HepG2 (cell line): ENCODE measurements around the gene PDZD7. TPM values are rescaled to one million over a fixed set of nuclear protein-coding genes. Genes with fewer than 3 reads are reported as not detected.

Source experiments
- ATAC-seq: fragments of 200-7000 bp; cut with Tn5 transposase; 3 replicates; pipeline ENCODE4 v1.9.1; 2020; ENCODE audit warnings: mild to moderate bottlenecking, moderate library complexity
- BruUV-seq: library from RNA; stranded (reverse); fragments of 400-500 nt; replicated peaks from 2 replicates; lab custom pipeline; 2021; lab: Mats Ljungman, UMichigan
- CTCF ChIA-PET: fragments of 300-600 bp; formaldehyde crosslinking; extraction: SDS; loops from one replicate; lab custom pipeline; 2021; ENCODE audit warnings: low total read pairs, inconsistent platforms, low intra/inter-chr PET ratio; lab: Yijun Ruan, JAX
- POLR2A ChIA-PET: fragments of 350-600 bp; sonication (Branson Sonifier 250); formaldehyde crosslinking; loops from one replicate; lab custom pipeline; 2020; ENCODE audit warnings: antibody characterized with exemption, inconsistent platforms; lab: Yijun Ruan, JAX
- DNase-seq: peaks from one replicate; pipeline ENCODE4 v3.0.0-alpha.2; 2015; ENCODE audit warnings: low spot score
- FAIRE-seq: peaks from 3 replicates; lab custom pipeline; 2011; peaks lifted over from hg19 to GRCh38; lab: Jason Lieb, UNC
- H2AFZ ChIP-seq: one replicate; pipeline ENCODE4 v1.6.1; 2011; ENCODE audit warnings: low read length, inconsistent platforms
- H3K27ac ChIP-seq: fragments of 300-600 bp; 3 replicates; pipeline ENCODE4 v1.8.0; 2011; ENCODE audit warnings: mixed run types, mild to moderate bottlenecking, mixed read lengths, low read length, inconsistent platforms; ENCODE audit not compliant: insufficient read depth; ENCODE audit errors: extremely low read length
- H3K27me3 ChIP-seq, 2 experiments: fragments of 200-600 bp in 1 of 2; 2 replicates in 1 of 2; 3 replicates in 1 of 2; pipeline versions ENCODE4 v1.6.0 to v1.8.0; 2011; ENCODE audit warnings: low read length in 2 of 2, mild to moderate bottlenecking in 2 of 2, moderate library complexity in 2 of 2, inconsistent platforms in 1 of 2; ENCODE audit not compliant: insufficient read depth in 2 of 2, control insufficient read depth in 1 of 2
- H3K36me3 ChIP-seq, 2 experiments: fragments of 200-600 bp in 1 of 2; replicated peaks in 1 of 2; 2 replicates in 1 of 2; 3 replicates in 1 of 2; pipeline versions ENCODE4 v1.5.1 to v1.8.0; 2011; ENCODE audit warnings: low read length in 2 of 2, inconsistent platforms in 1 of 2; ENCODE audit not compliant: insufficient read depth in 2 of 2, control insufficient read depth in 1 of 2
- H3K4me1 ChIP-seq: 2 replicates; pipeline ENCODE4 v1.5.1; 2012; ENCODE audit warnings: low read length, inconsistent platforms; ENCODE audit not compliant: insufficient read depth
- H3K4me2 ChIP-seq: 2 replicates; pipeline ENCODE4 v1.6.0; 2011; ENCODE audit warnings: low read depth, low read length, inconsistent platforms
- H3K4me3 ChIP-seq, 3 experiments: fragments of 200-600 bp in 1 of 3; sonication (generic), shearing (Covaris generic) in 1 of 3; replicated peaks in 1 of 3; 2 replicates each; pipeline ENCODE4 v1.5.1; 2011 to 2016; ENCODE audit warnings: low read length in 3 of 3, inconsistent platforms in 2 of 3, low read depth in 2 of 3, mild to moderate bottlenecking in 2 of 3, control low read depth in 1 of 3, mixed read lengths in 1 of 3; ENCODE audit not compliant: insufficient read depth in 1 of 3
- H3K79me2 ChIP-seq: one replicate; pipeline ENCODE4 v1.6.1; 2011; ENCODE audit warnings: low read length, inconsistent platforms; ENCODE audit not compliant: insufficient read depth
- H3K9ac ChIP-seq: 2 replicates; pipeline ENCODE4 v1.6.0; 2011; ENCODE audit warnings: mild to moderate bottlenecking, low read depth, low read length, inconsistent platforms; ENCODE audit not compliant: insufficient read depth
- H3K9me3 ChIP-seq: 2 replicates; pipeline ENCODE4 v1.5.1; 2012; ENCODE audit warnings: mild to moderate bottlenecking, low read length
- H4K20me1 ChIP-seq: 2 replicates; pipeline ENCODE4 v1.6.0; 2011; ENCODE audit warnings: inconsistent platforms, mild to moderate bottlenecking, low read length, moderate library complexity; ENCODE audit not compliant: insufficient read depth
- EP300 ChIP-seq, 3 experiments: sonication (generic) in 1 of 3; formaldehyde crosslinking in 1 of 3; IDR thresholded peaks; 2 replicates each; pipeline versions ENCODE4 v1.5.1 to v1.6.1; 2011 to 2020; ENCODE audit warnings: low read depth in 2 of 3, low read length in 2 of 3, borderline replicate concordance in 1 of 3, improper control_type of control experiment in 1 of 3, mild to moderate bottlenecking in 1 of 3, missing genetic modification reagents in 1 of 3, moderate library complexity in 1 of 3
- GZF1 ChIP-seq: sonication (generic); formaldehyde crosslinking; IDR thresholded peaks from 2 replicates; pipeline ENCODE4 v1.5.1; 2020; ENCODE audit warnings: mild to moderate bottlenecking, missing genetic modification reagents
- HNRNPLL ChIP-seq: fragments of 200-400 bp; formaldehyde crosslinking; IDR thresholded peaks from 2 replicates; pipeline ENCODE4 v1.6.1; 2017; ENCODE audit warnings: mild to moderate bottlenecking, low read depth, low read length; ENCODE audit not compliant: poor library complexity, severe bottlenecking
- HOXA7 ChIP-seq: sonication (generic); formaldehyde crosslinking; IDR thresholded peaks from 2 replicates; pipeline ENCODE4 v1.8.1; 2022; ENCODE audit warnings: mild to moderate bottlenecking, missing genetic modification reagents, moderate library complexity
- PITX1 ChIP-seq: sonication (generic); formaldehyde crosslinking; IDR thresholded peaks from 2 replicates; pipeline ENCODE4 v1.5.1; 2020; ENCODE audit warnings: mild to moderate bottlenecking, missing genetic modification reagents
- RBFOX2 ChIP-seq: fragments of 200-400 bp; formaldehyde crosslinking; IDR thresholded peaks from 2 replicates; pipeline ENCODE4 v1.6.1; 2017; ENCODE audit warnings: low read depth, mild to moderate bottlenecking, low read length
- ZBTB43 ChIP-seq: sonication (generic); formaldehyde crosslinking; conservative IDR thresholded peaks from 2 replicates; pipeline ENCODE4 v1.4.0; 2020; ENCODE audit warnings: missing genetic modification reagents
- ZNF24 ChIP-seq: fragments of 450-650 bp; IDR thresholded peaks from 2 replicates; pipeline ENCODE4 v1.6.1; 2017; ENCODE audit warnings: antibody characterized with exemption, mild to moderate bottlenecking
- ZNF383 ChIP-seq: sonication (generic); formaldehyde crosslinking; IDR thresholded peaks from 2 replicates; pipeline ENCODE4 v1.4.0; 2020; ENCODE audit warnings: missing genetic modification reagents, mild to moderate bottlenecking, borderline replicate concordance
- ZNF589 ChIP-seq: sonication (generic); formaldehyde crosslinking; conservative IDR thresholded peaks from 2 replicates; pipeline ENCODE4 v1.8.0; 2022; ENCODE audit warnings: mild to moderate bottlenecking, moderate library complexity, missing genetic modification reagents
- ZNF616 ChIP-seq: sonication (generic); formaldehyde crosslinking; IDR thresholded peaks from 2 replicates; pipeline ENCODE4 v1.5.0; 2020; ENCODE audit warnings: low read depth, mild to moderate bottlenecking, missing genetic modification reagents
- ZNF788 ChIP-seq: sonication (generic); formaldehyde crosslinking; IDR thresholded peaks from 2 replicates; pipeline ENCODE4 v1.5.0; 2020; ENCODE audit warnings: mild to moderate bottlenecking, missing genetic modification reagents, borderline replicate concordance
- ZNF850 ChIP-seq: sonication (generic); formaldehyde crosslinking; conservative IDR thresholded peaks from 2 replicates; pipeline ENCODE4 v1.9.0; 2021; ENCODE audit warnings: mild to moderate bottlenecking, missing genetic modification reagents
- WGBS: methylation state at CpG from one replicate; pipeline ENCODE4 v1.1.6; 2017; ENCODE audit warnings: low lambda C conversion rate; 5-methylcytosine and 5-hydroxymethylcytosine counted together
- in situ Hi-C: cut with HindIII; loops from 2 replicates; pipeline ENCODE4 v1.10.0; 2017; ENCODE audit warnings: low pct_unique_long_range_greater_than_20kb; ENCODE audit not compliant: extremely low pct_ligation_motif_present
- intact Hi-C: fragments of 100-400 bp; cut with micrococcal nuclease; formaldehyde crosslinking; loops from one replicate; pipeline ENCODE4 v1.10.0; 2022; ENCODE audit not compliant: unreplicated experiment
- polyA plus RNA-seq, 8 experiments: library from polyadenylated mRNA; depleted of rRNA in 3 of 8; stranded (reverse) in 7 of 8; unstranded in 1 of 8; fragments of >200 nt; fragmentation: Illumina TruSeq in 4 of 8; extraction: Trizol in 4 of 8; gene quantifications; 2 replicates each; pipeline versions ENCODE4 v1.2.1 to v1.2.3, GENCODE V29; 2011 to 2016; ENCODE audit warnings: low read depth in 4 of 8, missing spikeins in 1 of 8, mixed read lengths in 1 of 8; ENCODE audit not compliant: insufficient read depth in 1 of 8
- total RNA-seq, 5 experiments: library from RNA; depleted of rRNA; stranded (reverse); fragments of >200 nt; fragmentation: Illumina TruSeq; extraction: Trizol; gene quantifications; 2 replicates each; pipeline ENCODE4 v1.2.3, GENCODE V29; 2016; ENCODE audit warnings: low read depth in 1 of 5
- TF ChIP-seq, protein P1 (sequence below): sonication (generic); formaldehyde crosslinking; IDR thresholded peaks from 2 replicates; pipeline ENCODE4 v1.5.0; 2020; ENCODE audit warnings: mild to moderate bottlenecking, missing genetic modification reagents
- TF ChIP-seq, protein P2 (sequence below): sonication (generic); formaldehyde crosslinking; IDR thresholded peaks from 2 replicates; pipeline ENCODE4 v1.4.0; 2020; ENCODE audit warnings: missing genetic modification reagents, borderline replicate concordance

PDZD7 gene
- total and polyA plus RNA-seq, 2 of the 13 experiments (the other 11 are each of a cell fraction or from before 2014, with no cell fraction given) = 0.58 to 0.73 TPM

GRCh38 chr10:101018118-101018599, 12.8 kb downstream of the PDZD7 start (continued):
- TF ChIP-seq, protein P1, sequence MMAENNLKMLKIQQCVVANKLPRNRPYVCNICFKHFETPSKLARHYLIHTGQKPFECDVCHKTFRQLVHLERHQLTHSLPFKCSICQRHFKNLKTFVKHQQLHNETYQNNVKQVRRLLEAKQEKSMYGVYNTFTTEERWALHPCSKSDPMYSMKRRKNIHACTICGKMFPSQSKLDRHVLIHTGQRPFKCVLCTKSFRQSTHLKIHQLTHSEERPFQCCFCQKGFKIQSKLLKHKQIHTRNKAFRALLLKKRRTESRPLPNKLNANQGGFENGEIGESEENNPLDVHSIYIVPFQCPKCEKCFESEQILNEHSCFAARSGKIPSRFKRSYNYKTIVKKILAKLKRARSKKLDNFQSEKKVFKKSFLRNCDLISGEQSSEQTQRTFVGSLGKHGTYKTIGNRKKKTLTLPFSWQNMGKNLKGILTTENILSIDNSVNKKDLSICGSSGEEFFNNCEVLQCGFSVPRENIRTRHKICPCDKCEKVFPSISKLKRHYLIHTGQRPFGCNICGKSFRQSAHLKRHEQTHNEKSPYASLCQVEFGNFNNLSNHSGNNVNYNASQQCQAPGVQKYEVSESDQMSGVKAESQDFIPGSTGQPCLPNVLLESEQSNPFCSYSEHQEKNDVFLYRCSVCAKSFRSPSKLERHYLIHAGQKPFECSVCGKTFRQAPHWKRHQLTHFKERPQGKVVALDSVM = no peak
- TF ChIP-seq HOXA7 (CRISPR knock-in tag) = no peak
- TF ChIP-seq ZBTB43 (CRISPR knock-in tag) = peak; percentile 88; the same call in 1 of the 2 replicates

- in situ Hi-C loops (no loop called here), intact Hi-C loops (no loop called here)
- no peak for FAIRE-seq
- 29% methylated on average over 5 of the region's 5 CpGs for WGBS
- Histone ChIP-seq H2AFZ (no peak overlapping the region), H3K27me3 (peaks cover 1 to 13% of the 10 kb centered on the region in 2 experiments; a peak in 2 of 5 replicates), H3K9me3 (no peaks in the 10 kb centered on the region), H3K9ac (no peak overlapping the region), H3K36me3 (no peaks in the 10 kb centered on the region), H4K20me1 (no peaks in the 10 kb centered on the region), H3K4me2 (no peak overlapping the region), H3K4me3 (no peak overlapping the region), H3K79me2 (no peaks in the 10 kb centered on the region), H3K4me1 (peaks cover 54% of the 10 kb centered on the region), H3K27ac (no peak overlapping the region)
- POLR2A ChIA-PET = interaction anchor here (0.5 to 6.0 kb wide), 4 partner anchors 14 to 50 kb away, joined by 3 to 56 read pairs (median 12); partner anchors contain the start of genes LZTS2, PDZD7 and SFXN3
- DNase-seq = no peak
- no peak for ATAC-seq
- no TSS peak for BruUV-seq
- CTCF ChIA-PET = no interaction called here
- TF ChIP-seq ZNF788 (no peak), ZBTB43 (CRISPR knock-in tag) (no peak), ZNF850 (no peak), GZF1 (CRISPR knock-in tag) (no peak), RBFOX2 (no peak), EP300 (IDR thresholded peaks at IDR 0.05; ENCODE audit: low read depth in 2 of 2, low read length in 2 of 2) (no peak), EP300 (CRISPR knock-in tag; IDR thresholded peaks at IDR 0.05; ENCODE audit: borderline replicate concordance) (no peak), HNRNPLL (no peak), ZNF383 (CRISPR knock-in tag) (no peak), ZNF616 (no peak), PITX1 (CRISPR knock-in tag) (no peak), ZNF24 (no peak), ZNF589 (CRISPR knock-in tag) (no peak)
- TF ChIP-seq, protein P2, sequence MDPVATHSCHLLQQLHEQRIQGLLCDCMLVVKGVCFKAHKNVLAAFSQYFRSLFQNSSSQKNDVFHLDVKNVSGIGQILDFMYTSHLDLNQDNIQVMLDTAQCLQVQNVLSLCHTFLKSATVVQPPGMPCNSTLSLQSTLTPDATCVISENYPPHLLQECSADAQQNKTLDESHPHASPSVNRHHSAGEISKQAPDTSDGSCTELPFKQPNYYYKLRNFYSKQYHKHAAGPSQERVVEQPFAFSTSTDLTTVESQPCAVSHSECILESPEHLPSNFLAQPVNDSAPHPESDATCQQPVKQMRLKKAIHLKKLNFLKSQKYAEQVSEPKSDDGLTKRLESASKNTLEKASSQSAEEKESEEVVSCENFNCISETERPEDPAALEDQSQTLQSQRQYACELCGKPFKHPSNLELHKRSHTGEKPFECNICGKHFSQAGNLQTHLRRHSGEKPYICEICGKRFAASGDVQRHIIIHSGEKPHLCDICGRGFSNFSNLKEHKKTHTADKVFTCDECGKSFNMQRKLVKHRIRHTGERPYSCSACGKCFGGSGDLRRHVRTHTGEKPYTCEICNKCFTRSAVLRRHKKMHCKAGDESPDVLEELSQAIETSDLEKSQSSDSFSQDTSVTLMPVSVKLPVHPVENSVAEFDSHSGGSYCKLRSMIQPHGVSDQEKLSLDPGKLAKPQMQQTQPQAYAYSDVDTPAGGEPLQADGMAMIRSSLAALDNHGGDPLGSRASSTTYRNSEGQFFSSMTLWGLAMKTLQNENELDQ (CRISPR knock-in tag) = no peak
Measured at GRCh38 chr10:101016814-101017213, 14.1 kb downstream of the PDZD7 start.
